ENCODE measurements around the gene ANKMY2. TPM values are rescaled to one million over a fixed set of nuclear protein-coding genes. Genes with fewer than 3 reads are reported as not detected.

Gene ANKMY2
- total and polyA plus RNA-seq, 2 donors (not counting 1 experiment from before 2014, with no cell fraction given): 34.3 to 50.4 TPM

DNA sequence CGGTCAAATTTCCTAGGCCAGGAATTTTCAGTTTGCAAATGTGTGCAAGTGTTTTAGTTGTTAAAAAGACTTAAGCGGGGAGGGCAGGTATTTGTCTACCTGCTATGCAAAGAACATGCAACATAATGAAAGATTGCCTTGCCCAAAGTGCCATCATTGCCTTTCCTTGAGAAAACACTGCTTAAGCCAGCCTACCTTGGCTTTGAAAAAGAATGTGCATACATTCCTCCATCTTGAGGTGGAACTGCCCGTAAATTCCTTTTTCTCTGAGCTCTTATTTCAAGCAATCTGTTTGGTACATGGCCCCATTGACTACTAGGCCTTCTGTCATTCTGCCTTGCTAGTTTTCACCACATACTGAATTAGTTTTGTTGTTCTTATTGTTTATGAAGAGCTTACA is 29.7 kb upstream of the ANKMY2 start:
- peaks cover 2% of the 10 kb centered on the region for H3K4me1 ChIP-seq (ENCODE audit: control insufficient read depth, extremely low read depth, insufficient read depth, low read length)
- H3K36me3 ChIP-seq (ENCODE audit: control insufficient read depth, insufficient read depth, low read length): no peaks in the 10 kb centered on the region
- no peak overlapping the region for H3K4me3 ChIP-seq (replicated peaks in 1 of 4; ENCODE audit: control extremely low read depth in 1 of 4, insufficient read depth in 1 of 4, low read depth in 3 of 4, low read length in 4 of 4)
- no peak overlapping the region for H2AFZ ChIP-seq (ENCODE audit: low read length)
- H3K4me2 ChIP-seq (ENCODE audit: extremely low read depth, insufficient read depth, low read length): no peak overlapping the region
- peaks cover 10% of the 10 kb centered on the region for H3K79me2 ChIP-seq (ENCODE audit: control insufficient read depth, insufficient read depth, low read length)
- no peak overlapping the region for H3K9ac ChIP-seq (ENCODE audit: insufficient read depth, low read length)
- DNase-seq (ENCODE audit: low read depth in 2 of 2): no peak
- no peaks in the 10 kb centered on the region for H3K9me3 ChIP-seq (ENCODE audit: control insufficient read depth, insufficient read depth, low read depth, low read length)
- no peaks in the 10 kb centered on the region for H3K27me3 ChIP-seq (ENCODE audit: control insufficient read depth, insufficient read depth, low read length)
- no peak overlapping the region for H3K27ac ChIP-seq (ENCODE audit: insufficient read depth, low read length)
- H4K20me1 ChIP-seq (ENCODE audit: control insufficient read depth, extremely low read depth, insufficient read depth, low read length): no peaks in the 10 kb centered on the region
- TF ChIP-seq, protein P1, sequence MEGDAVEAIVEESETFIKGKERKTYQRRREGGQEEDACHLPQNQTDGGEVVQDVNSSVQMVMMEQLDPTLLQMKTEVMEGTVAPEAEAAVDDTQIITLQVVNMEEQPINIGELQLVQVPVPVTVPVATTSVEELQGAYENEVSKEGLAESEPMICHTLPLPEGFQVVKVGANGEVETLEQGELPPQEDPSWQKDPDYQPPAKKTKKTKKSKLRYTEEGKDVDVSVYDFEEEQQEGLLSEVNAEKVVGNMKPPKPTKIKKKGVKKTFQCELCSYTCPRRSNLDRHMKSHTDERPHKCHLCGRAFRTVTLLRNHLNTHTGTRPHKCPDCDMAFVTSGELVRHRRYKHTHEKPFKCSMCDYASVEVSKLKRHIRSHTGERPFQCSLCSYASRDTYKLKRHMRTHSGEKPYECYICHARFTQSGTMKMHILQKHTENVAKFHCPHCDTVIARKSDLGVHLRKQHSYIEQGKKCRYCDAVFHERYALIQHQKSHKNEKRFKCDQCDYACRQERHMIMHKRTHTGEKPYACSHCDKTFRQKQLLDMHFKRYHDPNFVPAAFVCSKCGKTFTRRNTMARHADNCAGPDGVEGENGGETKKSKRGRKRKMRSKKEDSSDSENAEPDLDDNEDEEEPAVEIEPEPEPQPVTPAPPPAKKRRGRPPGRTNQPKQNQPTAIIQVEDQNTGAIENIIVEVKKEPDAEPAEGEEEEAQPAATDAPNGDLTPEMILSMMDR (conservative IDR thresholded peaks at IDR 0.05 in 1 of 2, IDR thresholded peaks at IDR 0.05 in 1 of 2; ENCODE audit: low read depth in 1 of 2, low read length in 2 of 2): no peak
- TF ChIP-seq EZH2 (IDR thresholded peaks at IDR 0.05; ENCODE audit: low read length, missing control alignments): no peak

DNA sequence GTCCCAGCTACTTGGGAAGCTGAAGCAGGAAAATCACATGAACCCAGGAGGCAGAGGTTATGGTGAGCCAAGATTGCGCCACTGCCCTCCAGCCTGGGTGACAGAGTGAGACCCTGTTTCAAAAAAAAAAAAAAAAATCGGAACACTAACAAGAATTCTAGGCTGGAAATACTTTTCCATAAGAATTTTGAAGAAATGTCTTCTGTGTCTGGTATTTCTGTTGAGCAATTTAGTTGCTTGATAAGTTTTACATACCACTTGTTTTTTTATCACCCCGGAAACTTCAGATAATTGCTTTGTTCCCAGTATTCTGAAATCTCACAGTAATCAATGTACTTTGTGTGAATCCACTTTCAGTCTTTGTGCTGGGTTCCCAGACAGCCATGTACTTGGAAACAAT is 26.3 kb upstream of the ANKMY2 start:
- H3K36me3 ChIP-seq (ENCODE audit: control insufficient read depth, insufficient read depth, low read length): no peaks in the 10 kb centered on the region
- H3K4me3 ChIP-seq (replicated peaks in 1 of 4; ENCODE audit: control extremely low read depth in 1 of 4, insufficient read depth in 1 of 4, low read depth in 3 of 4, low read length in 4 of 4): no peak overlapping the region
- H3K4me2 ChIP-seq (ENCODE audit: extremely low read depth, insufficient read depth, low read length): no peak overlapping the region
- no peak overlapping the region for H3K9ac ChIP-seq (ENCODE audit: insufficient read depth, low read length)
- no peaks in the 10 kb centered on the region for H4K20me1 ChIP-seq (ENCODE audit: control insufficient read depth, extremely low read depth, insufficient read depth, low read length)
- H3K4me1 ChIP-seq (ENCODE audit: control insufficient read depth, extremely low read depth, insufficient read depth, low read length): peaks cover 17% of the 10 kb centered on the region
- no peak overlapping the region for H3K27ac ChIP-seq (ENCODE audit: insufficient read depth, low read length)
- H3K27me3 ChIP-seq (ENCODE audit: control insufficient read depth, insufficient read depth, low read length): no peaks in the 10 kb centered on the region
- no peak for TF ChIP-seq EZH2 (IDR thresholded peaks at IDR 0.05; ENCODE audit: low read length, missing control alignments)
- TF ChIP-seq, protein P1 (conservative IDR thresholded peaks at IDR 0.05 in 1 of 2, IDR thresholded peaks at IDR 0.05 in 1 of 2; ENCODE audit: low read depth in 1 of 2, low read length in 2 of 2): no peak
- H3K79me2 ChIP-seq (ENCODE audit: control insufficient read depth, insufficient read depth, low read length): peaks cover 10% of the 10 kb centered on the region
- H3K9me3 ChIP-seq (ENCODE audit: control insufficient read depth, insufficient read depth, low read depth, low read length): no peaks in the 10 kb centered on the region
- no peak overlapping the region for H2AFZ ChIP-seq (ENCODE audit: low read length)
- DNase-seq (ENCODE audit: low read depth in 2 of 2): no peak

DNA sequence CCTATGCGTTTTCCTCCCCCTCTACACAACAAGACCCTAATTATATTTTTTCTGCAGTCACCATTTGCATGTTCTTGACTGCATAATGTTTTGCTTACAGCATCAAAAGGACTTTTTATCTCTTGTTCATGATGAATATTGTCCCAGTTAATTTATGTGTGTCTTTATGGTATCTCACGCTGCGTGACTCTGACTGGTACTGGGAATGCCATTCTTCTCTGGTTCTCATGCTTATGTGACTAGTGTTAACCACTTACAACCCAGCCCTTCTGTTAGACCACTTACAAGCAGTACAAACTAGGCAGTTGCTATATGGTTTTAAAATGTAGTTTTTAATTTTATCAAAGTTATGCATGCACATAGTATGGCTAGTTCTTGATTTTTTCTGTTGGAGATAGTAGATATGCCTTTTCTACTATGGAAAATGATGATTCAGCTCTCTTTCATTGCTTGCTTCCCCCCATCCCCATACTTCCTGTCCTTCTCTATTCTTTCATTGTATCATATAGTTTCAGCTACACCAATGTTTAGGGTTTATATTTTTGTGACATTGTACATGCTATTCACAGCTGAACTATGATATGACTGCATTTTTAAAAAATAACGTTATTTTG is 25.3 kb upstream of the ANKMY2 start:
- no peak overlapping the region for H3K9ac ChIP-seq (ENCODE audit: insufficient read depth, low read length)
- H3K4me1 ChIP-seq (ENCODE audit: control insufficient read depth, extremely low read depth, insufficient read depth, low read length): peaks cover 17% of the 10 kb centered on the region
- TF ChIP-seq EZH2 (IDR thresholded peaks at IDR 0.05; ENCODE audit: low read length, missing control alignments): no peak
- TF ChIP-seq, protein P1 (conservative IDR thresholded peaks at IDR 0.05 in 1 of 2, IDR thresholded peaks at IDR 0.05 in 1 of 2; ENCODE audit: low read depth in 1 of 2, low read length in 2 of 2): no peak
- no peaks in the 10 kb centered on the region for H3K27me3 ChIP-seq (ENCODE audit: control insufficient read depth, insufficient read depth, low read length)
- H3K36me3 ChIP-seq (ENCODE audit: control insufficient read depth, insufficient read depth, low read length): peaks cover 2% of the 10 kb centered on the region
- no peaks in the 10 kb centered on the region for H3K9me3 ChIP-seq (ENCODE audit: control insufficient read depth, insufficient read depth, low read depth, low read length)
- peak overlapping the region; percentile 49 for H3K27ac ChIP-seq (ENCODE audit: insufficient read depth, low read length)
- no peaks in the 10 kb centered on the region for H4K20me1 ChIP-seq (ENCODE audit: control insufficient read depth, extremely low read depth, insufficient read depth, low read length)
- no peak overlapping the region for H2AFZ ChIP-seq (ENCODE audit: low read length)
- H3K79me2 ChIP-seq (ENCODE audit: control insufficient read depth, insufficient read depth, low read length): peaks cover 10% of the 10 kb centered on the region
- H3K4me3 ChIP-seq (replicated peaks in 1 of 4; ENCODE audit: control extremely low read depth in 1 of 4, insufficient read depth in 1 of 4, low read depth in 3 of 4, low read length in 4 of 4): no peak overlapping the region
- no peak for DNase-seq (ENCODE audit: low read depth in 2 of 2)
- no peak overlapping the region for H3K4me2 ChIP-seq (ENCODE audit: extremely low read depth, insufficient read depth, low read length)
